K562 (cell line): ENCODE measurements around the gene IREB2. TPM values are rescaled to one million over a fixed set of nuclear protein-coding genes. Genes with fewer than 3 reads are reported as not detected.

Experiments used
- CEBPG ChIP-seq, 3 experiments: fragments of 200-800 bp in 1 of 3; sonication (Bioruptor generic) in 1 of 3; sonication (generic) in 1 of 3; formaldehyde crosslinking in 1 of 3; IDR thresholded peaks in 2 of 3; conservative IDR thresholded peaks in 1 of 3; 2 replicates each; pipeline versions ENCODE4 v1.6.1 to v1.8.0; 2016 to 2022; ENCODE audit warnings: missing compliant biosample characterization in 2 of 3, missing genetic modification characterization in 2 of 3, mild to moderate bottlenecking in 1 of 3, missing genetic modification reagents in 1 of 3
- DPF2 ChIP-seq: fragments of 450-650 bp; IDR thresholded peaks from 2 replicates; pipeline ENCODE4 v1.6.1; 2016
- EP400 ChIP-seq: fragments of 450-650 bp; IDR thresholded peaks from 2 replicates; pipeline ENCODE4 v1.6.1; 2017; ENCODE audit warnings: antibody characterized with exemption, mild to moderate bottlenecking, moderate library complexity
- GTF2B ChIP-seq: IDR thresholded peaks from 2 replicates; pipeline ENCODE4 v1.6.1; 2011; ENCODE audit not compliant: insufficient read length; ENCODE audit errors: extremely low read depth
- HDAC6 ChIP-seq: IDR thresholded peaks from 2 replicates; pipeline ENCODE4 v1.6.1; 2012; ENCODE audit warnings: low read depth, mild to moderate bottlenecking, control low read depth, inconsistent platforms, low read length, moderate library complexity
- MEIS2 ChIP-seq: fragments of 450-650 bp; IDR thresholded peaks from 2 replicates; pipeline ENCODE4 v1.6.1; 2014; ENCODE audit warnings: mild to moderate bottlenecking; ENCODE audit not compliant: partially characterized antibody
- MTA1 ChIP-seq: fragments of 450-650 bp; IDR thresholded peaks from 2 replicates; pipeline ENCODE4 v1.6.1; 2017; ENCODE audit warnings: borderline replicate concordance
- NBN ChIP-seq: fragments of 450-650 bp; IDR thresholded peaks from 2 replicates; pipeline ENCODE4 v1.6.1; 2016; ENCODE audit warnings: low read depth, mild to moderate bottlenecking
- NONO ChIP-seq, 2 experiments: fragments of 200-400 bp in 1 of 2; fragments of 450-650 bp in 1 of 2; formaldehyde crosslinking in 1 of 2; IDR thresholded peaks; 2 replicates each; pipeline ENCODE4 v1.6.1; 2017; ENCODE audit warnings: low read depth in 2 of 2, mild to moderate bottlenecking in 2 of 2, moderate library complexity in 2 of 2, low read length in 1 of 2
- RBM14 ChIP-seq: fragments of 200-400 bp; formaldehyde crosslinking; IDR thresholded peaks from 2 replicates; pipeline ENCODE4 v1.6.1; 2018; ENCODE audit warnings: low read depth, mild to moderate bottlenecking, low read length, moderate library complexity, borderline replicate concordance; ENCODE audit not compliant: insufficient read depth
- RREB1 ChIP-seq: fragments of 250-450 bp; sonication (Bioruptor Pico); IDR thresholded peaks from 2 replicates; pipeline ENCODE4 v1.4.0; 2020
- SMARCA4 ChIP-seq: fragments of 450-650 bp; IDR thresholded peaks from 2 replicates; pipeline ENCODE4 v1.6.1; 2016
- TRIM24 ChIP-seq, 2 experiments: fragments of 450-650 bp; IDR thresholded peaks; 2 replicates each; pipeline ENCODE4 v1.6.1; 2016
- ZEB2 ChIP-seq: fragments of 450-650 bp; IDR thresholded peaks from 2 replicates; pipeline ENCODE4 v1.6.1; 2016
- ZNF592 ChIP-seq: fragments of 450-650 bp; IDR thresholded peaks from 2 replicates; pipeline ENCODE4 v1.6.1; 2017; ENCODE audit warnings: antibody characterized with exemption, mild to moderate bottlenecking
- ZNF644 ChIP-seq: fragments of 200-800 bp; sonication (Bioruptor generic); IDR thresholded peaks from 2 replicates; pipeline ENCODE4 v1.6.1; 2016; ENCODE audit warnings: low read depth, missing genetic modification characterization, missing compliant biosample characterization
- polyA plus RNA-seq, 8 experiments: library from polyadenylated mRNA; depleted of rRNA in 4 of 8; stranded (reverse) in 5 of 8; unstranded in 3 of 8; fragments of >200 nt; fragmentation: Nextera tagmentation in 2 of 8; fragmentation: Illumina TruSeq in 1 of 8; extraction: Ambion mirVana in 2 of 8; extraction: Trizol in 1 of 8; gene quantifications; 2 replicates each; pipeline versions ENCODE4 v1.2.1 to v1.2.3, GENCODE V29; 2011 to 2014; ENCODE audit warnings: inconsistent platforms in 1 of 8, missing spikeins in 1 of 8
- total RNA-seq, 7 experiments: library from RNA; depleted of rRNA in 6 of 7; stranded (reverse); fragments of >200 nt in 6 of 7; fragmentation: Illumina TruSeq in 2 of 7; extraction: Trizol in 2 of 7; gene quantifications; 2 replicates each; pipeline versions ENCODE4 v1.2.1 to v1.2.3, GENCODE V29; 2011 to 2021; ENCODE audit warnings: low replicate concordance in 1 of 7

The IREB2 gene
- total and polyA plus RNA-seq, 9 of the 15 experiments (the other 6 are each of a cell fraction or from before 2014, with no cell fraction given) = 16.8 to 61.7 (median 34.0) TPM

- TF ChIP-seq ZNF592 (no peak), DPF2 (no peak; the same call in 1 of the 2 replicates), EP400 (peak; percentile 92), RREB1 (CRISPR knock-in tag) (no peak), RBM14 (no peak), NONO (IDR thresholded peaks at IDR 0.05; ENCODE audit: low read depth in 2 of 2, low read length in 1 of 2) (no peak), SMARCA4 (no peak), ZEB2 (no peak), MTA1 (peak; percentile 45; the same call in 1 of the 2 replicates), TRIM24 (IDR thresholded peaks at IDR 0.05) (peak in 1 of 2 experiments; percentile 24; a peak in 1 of 4 replicates), NBN (peak; percentile 33; the same call in 1 of the 2 replicates), ZNF644 (no peak), HDAC6 (no peak), CEBPG (CRISPR knock-in tag; IDR thresholded peaks at IDR 0.05) (no peak), CEBPG (tag; conservative IDR thresholded peaks at IDR 0.05 in 1 of 2, IDR thresholded peaks at IDR 0.05 in 1 of 2) (no peak), MEIS2 (peak; percentile 87), GTF2B (no peak)
Observed at GRCh38 chr15:78540141-78540870, 102.3 kb downstream of the IREB2 start, which contains the start of gene PSMA4 (continued).
